HT1080 (cell line): ENCODE measurements around the gene L3MBTL1. TPM values are rescaled to one million over a fixed set of nuclear protein-coding genes. Genes with fewer than 3 reads are reported as not detected.

Source experiments
- DNase-seq: peaks from one replicate; pipeline ENCODE4 v3.0.0-alpha.2; 2015; ENCODE audit warnings: low read depth
- total RNA-seq: library from RNA; depleted of rRNA; stranded (reverse); fragments of >200 nt; shearing (Covaris generic); gene quantifications from 2 replicates; pipeline ENCODE4 v1.2.3, GENCODE V29; 2014

The L3MBTL1 gene
- total RNA-seq, 1 experiment from 2014 or later: not detected

- peak; percentile 41 for DNase-seq
These were observed 51.1 kb downstream of the L3MBTL1 start, which contains the start of gene SGK2 for GRCh38 chr20:43558412-43559146. TSS of gene SGK2 (plus strand) at chr20:43559027. CDS start at chr20:43566496, 7,469 bp downstream.

- no peak for DNase-seq
These were observed 51.9 kb downstream of the L3MBTL1 start for GRCh38 chr20:43559147-43559987.

- DNase-seq: no peak
These were observed 53.5 kb downstream of the L3MBTL1 start for GRCh38 chr20:43560974-43561373.

GRCh38 chr20:43563429-43563828 lies 55.9 kb downstream of the L3MBTL1 start:
- DNase-seq: no peak

- no peak for DNase-seq
These were observed 56.5 kb downstream of the L3MBTL1 start for GRCh38 chr20:43563991-43564390.

GRCh38 chr20:43564455-43564854 lies 57.0 kb downstream of the L3MBTL1 start:
- DNase-seq: no peak

GRCh38 chr20:43564993-43565757 lies 57.7 kb downstream of the L3MBTL1 start:
- no peak for DNase-seq

- no peak for DNase-seq
These were observed 58.2 kb downstream of the L3MBTL1 start for GRCh38 chr20:43565758-43566104.

GRCh38 chr20:43567477-43567876 lies 60.0 kb downstream of the L3MBTL1 start:
- DNase-seq: no peak

GRCh38 chr20:43568706-43569105 lies 61.2 kb downstream of the L3MBTL1 start:
- DNase-seq: no peak

GRCh38 chr20:43569282-43569681 lies 61.8 kb downstream of the L3MBTL1 start:
- DNase-seq: no peak

- no peak for DNase-seq
These were observed 63.0 kb downstream of the L3MBTL1 start for GRCh38 chr20:43570496-43570895.

- no peak for DNase-seq
These were observed 63.8 kb downstream of the L3MBTL1 start for GRCh38 chr20:43571310-43571709.

- no peak for DNase-seq
These were observed 64.3 kb downstream of the L3MBTL1 start for GRCh38 chr20:43571771-43572170.

- DNase-seq: no peak
These were observed 65.4 kb downstream of the L3MBTL1 start for GRCh38 chr20:43572891-43573290.

GRCh38 chr20:43576108-43576507 lies 68.6 kb downstream of the L3MBTL1 start:
- DNase-seq: no peak

GRCh38 chr20:43579861-43580793 lies 72.6 kb downstream of the L3MBTL1 start:
- DNase-seq: no peak

GRCh38 chr20:43583133-43583864 lies 75.8 kb downstream of the L3MBTL1 start:
- DNase-seq: no peak

GRCh38 chr20:43583982-43584432 lies 76.5 kb downstream of the L3MBTL1 start:
- DNase-seq: peak; percentile 81
